HG03457 (cell line): Measurements from ENCODE around the gene SUPT4H1.
A peak's percentile ranks its signal among the peaks of the same experiment; 100 is the strongest.
"Not testable (repeated sequence)": the region's sequence is repeated elsewhere in the genome, so short reads cannot be mapped to it uniquely, and the experiment has no call there.

Experiments
- ATAC-seq: cut with Tn5 transposase; IDR thresholded peaks from one replicate; pipeline ENCODE4 v1.9.1; 2021; ENCODE audit warnings: moderate number of reproducible peaks; ENCODE audit not compliant: unreplicated experiment

The SUPT4H1 gene

GRCh38 chr17:58351831-58352595, at the start of gene SUPT4H1:
TSS of gene SUPT4H1 (minus strand) at chr17:58352201. CDS start at chr17:58352135, 66 bp downstream.
- ATAC-seq, result peak; percentile 70

- no peak for ATAC-seq
These were observed 49.3 kb upstream of the SUPT4H1 start for GRCh38 chr17:58401287-58401686.

GRCh38 chr17:58400826-58401225, 48.8 kb upstream of the SUPT4H1 start:
- ATAC-seq, result no peak

- no peak for ATAC-seq
These were observed 48.0 kb upstream of the SUPT4H1 start for GRCh38 chr17:58399974-58400373.

GRCh38 chr17:58398574-58399266, 46.7 kb upstream of the SUPT4H1 start:
- ATAC-seq, result no peak

- not testable (repeated sequence) for ATAC-seq
These were observed 45.4 kb upstream of the SUPT4H1 start for GRCh38 chr17:58397421-58397820.

GRCh38 chr17:58396173-58396572, 44.2 kb upstream of the SUPT4H1 start:
- no peak for ATAC-seq

- ATAC-seq, result no peak
These were observed 42.7 kb upstream of the SUPT4H1 start for GRCh38 chr17:58394534-58395223.

GRCh38 chr17:58391302-58391984, 39.4 kb upstream of the SUPT4H1 start:
- ATAC-seq, result no peak

- no peak for ATAC-seq
These were observed 38.9 kb upstream of the SUPT4H1 start for GRCh38 chr17:58390884-58391283.

GRCh38 chr17:58388302-58389190, 36.5 kb upstream of the SUPT4H1 start:
- ATAC-seq, result no peak

GRCh38 chr17:58387834-58388233, 35.8 kb upstream of the SUPT4H1 start:
- ATAC-seq, result no peak

- no peak for ATAC-seq
These were observed 34.7 kb upstream of the SUPT4H1 start for GRCh38 chr17:58386708-58387107.

GRCh38 chr17:58385359-58385899, 33.4 kb upstream of the SUPT4H1 start:
- ATAC-seq, result no peak

GRCh38 chr17:58384897-58385296, 32.9 kb upstream of the SUPT4H1 start:
- no peak for ATAC-seq

GRCh38 chr17:58383892-58384462, 32.0 kb upstream of the SUPT4H1 start:
- ATAC-seq, result no peak

- ATAC-seq, result no peak
These were observed 30.9 kb upstream of the SUPT4H1 start for GRCh38 chr17:58382872-58383242.

- no peak for ATAC-seq
These were observed 30.3 kb upstream of the SUPT4H1 start for GRCh38 chr17:58382108-58382871.
